GM21515 (cell line): Measurements from ENCODE around the gene SULT2B1.
"Not testable (repeated sequence)": the region's sequence is repeated elsewhere in the genome, so short reads cannot be mapped to it uniquely, and the experiment has no call there.

Source experiments
- ATAC-seq: cut with Tn5 transposase; IDR thresholded peaks from one replicate; pipeline ENCODE4 v1.9.1; 2021; ENCODE audit not compliant: unreplicated experiment

Gene SULT2B1

GRCh38 chr19:48551437-48552302, at the start of gene SULT2B1:
SULT2B1 (plus strand) TSS chr19:48552172; CDS start chr19:48552253, 81 bp downstream.
- ATAC-seq = no peak

- no peak for ATAC-seq
Measured at GRCh38 chr19:48502350-48503018, 49.5 kb upstream of the SULT2B1 start.

GRCh38 chr19:48506138-48506733, 45.7 kb upstream of the SULT2B1 start:
- ATAC-seq = no peak

- no peak for ATAC-seq
Measured at GRCh38 chr19:48507911-48508439, 44.0 kb upstream of the SULT2B1 start.

- no peak for ATAC-seq
Measured at GRCh38 chr19:48508729-48509411, 43.1 kb upstream of the SULT2B1 start.

GRCh38 chr19:48509467-48510194, 42.3 kb upstream of the SULT2B1 start:
- ATAC-seq = no peak

- ATAC-seq = no peak
Measured at GRCh38 chr19:48510421-48511268, 41.3 kb upstream of the SULT2B1 start.

- no peak for ATAC-seq
Measured at GRCh38 chr19:48511321-48511731, 40.6 kb upstream of the SULT2B1 start.

- no peak for ATAC-seq
Measured at GRCh38 chr19:48511800-48512503, 40.0 kb upstream of the SULT2B1 start, which contains the start of gene LMTK3. LMTK3 (minus strand) TSS chr19:48511835; CDS start chr19:48511576, 259 bp downstream.

- no peak for ATAC-seq
Measured at GRCh38 chr19:48512504-48513288, 39.3 kb upstream of the SULT2B1 start.

GRCh38 chr19:48513289-48514122, 38.5 kb upstream of the SULT2B1 start:
- ATAC-seq = peak; percentile 45

- no peak for ATAC-seq
Measured at GRCh38 chr19:48514123-48514458, 37.9 kb upstream of the SULT2B1 start.

GRCh38 chr19:48516536-48516935, 35.4 kb upstream of the SULT2B1 start:
- no peak for ATAC-seq

- no peak for ATAC-seq
Measured at GRCh38 chr19:48518207-48518606, 33.8 kb upstream of the SULT2B1 start.

GRCh38 chr19:48519426-48519825, 32.5 kb upstream of the SULT2B1 start:
- ATAC-seq = not testable (repeated sequence)

- no peak for ATAC-seq
Measured at GRCh38 chr19:48520134-48520533, 31.8 kb upstream of the SULT2B1 start.

- no peak for ATAC-seq
Measured at GRCh38 chr19:48524221-48524620, 27.8 kb upstream of the SULT2B1 start.
